ENCODE results near the gene ANGPTL4. TPM values are rescaled to one million over a fixed set of nuclear protein-coding genes. Genes with fewer than 3 reads are reported as not detected.

ANGPTL4 gene
- total and polyA plus RNA-seq, 2 donors (not counting 1 experiment from before 2014, with no cell fraction given) = not detected

- no peaks in the 10 kb centered on the region for H3K36me3 ChIP-seq (replicated peaks in 1 of 2; ENCODE audit: control extremely low read depth in 1 of 2, control insufficient read depth in 1 of 2, extremely low read depth in 1 of 2, insufficient read depth in 2 of 2, low read length in 1 of 2)
- CTCF ChIA-PET = interaction anchor here (0.5 to 3.9 kb wide), 2 partner anchors 19 to 37 kb away, joined by 5 to 13 read pairs; partner anchors contain the start of gene MARCHF2
- H3K4me1 ChIP-seq (ENCODE audit: control insufficient read depth in 2 of 2, insufficient read depth in 2 of 2, low read length in 2 of 2) = peaks cover 10 to 20% of the 10 kb centered on the region in 2 donors
- peaks cover 0 to 5% (median 0%) of the 10 kb centered on the region in 3 donors for H3K9me3 ChIP-seq (ENCODE audit: control extremely low read depth in 1 of 3, control insufficient read depth in 2 of 3, insufficient read depth in 1 of 3, low read length in 2 of 3)
- H3K27me3 ChIP-seq (replicated peaks in 1 of 4; ENCODE audit: control extremely low read depth in 1 of 4, control insufficient read depth in 3 of 4, insufficient read depth in 4 of 4, low read length in 3 of 4) = no peaks in the 10 kb centered on the region
- POLR2A ChIA-PET = no interaction called here
- Mint-ChIP-seq H3K4me3 (no peak overlapping the region), H3K9me3 (ENCODE audit: insufficient read depth) (no peaks in the 10 kb centered on the region), H3K27me3 (no peaks in the 10 kb centered on the region), H3K27ac (no peak overlapping the region), H3K4me1 (peaks cover 42% of the 10 kb centered on the region)
- ATAC-seq (ENCODE audit: low read depth) (no peak), DNase-seq (no peak)
- WGBS (ENCODE audit: insufficient coverage) = 81% methylated on average over 8 of the region's 8 CpGs
- H2AFZ ChIP-seq (ENCODE audit: insufficient read depth, low read depth, low read length, poor library complexity, severe bottlenecking) = no peak overlapping the region
- H3K4me3 ChIP-seq (ENCODE audit: control extremely low read depth in 1 of 5, extremely low read depth in 1 of 5, insufficient read depth in 1 of 5, low read depth in 2 of 5, low read length in 4 of 5) = no peak overlapping the region
- intact Hi-C loops (cut with micrococcal nuclease) = loop anchor here (5.0 kb wide), 1 partner anchor 1424 kb away; the partner anchor contains the start of gene FBXL12
- H3K27ac ChIP-seq (ENCODE audit: low read length in 2 of 2) = no peak overlapping the region
- peaks cover 76% of the 10 kb centered on the region for H4K20me1 ChIP-seq (ENCODE audit: control insufficient read depth, insufficient read depth, low read length, poor library complexity, severe bottlenecking)
- TF ChIP-seq EZH2 (IDR thresholded peaks at IDR 0.05; ENCODE audit: borderline replicate concordance, insufficient read depth, low read depth, low read length, poor library complexity, severe bottlenecking) = no peak
- TF ChIP-seq, protein P1, sequence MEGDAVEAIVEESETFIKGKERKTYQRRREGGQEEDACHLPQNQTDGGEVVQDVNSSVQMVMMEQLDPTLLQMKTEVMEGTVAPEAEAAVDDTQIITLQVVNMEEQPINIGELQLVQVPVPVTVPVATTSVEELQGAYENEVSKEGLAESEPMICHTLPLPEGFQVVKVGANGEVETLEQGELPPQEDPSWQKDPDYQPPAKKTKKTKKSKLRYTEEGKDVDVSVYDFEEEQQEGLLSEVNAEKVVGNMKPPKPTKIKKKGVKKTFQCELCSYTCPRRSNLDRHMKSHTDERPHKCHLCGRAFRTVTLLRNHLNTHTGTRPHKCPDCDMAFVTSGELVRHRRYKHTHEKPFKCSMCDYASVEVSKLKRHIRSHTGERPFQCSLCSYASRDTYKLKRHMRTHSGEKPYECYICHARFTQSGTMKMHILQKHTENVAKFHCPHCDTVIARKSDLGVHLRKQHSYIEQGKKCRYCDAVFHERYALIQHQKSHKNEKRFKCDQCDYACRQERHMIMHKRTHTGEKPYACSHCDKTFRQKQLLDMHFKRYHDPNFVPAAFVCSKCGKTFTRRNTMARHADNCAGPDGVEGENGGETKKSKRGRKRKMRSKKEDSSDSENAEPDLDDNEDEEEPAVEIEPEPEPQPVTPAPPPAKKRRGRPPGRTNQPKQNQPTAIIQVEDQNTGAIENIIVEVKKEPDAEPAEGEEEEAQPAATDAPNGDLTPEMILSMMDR (IDR thresholded peaks at IDR 0.05) = no peak
- H3K79me2 ChIP-seq (ENCODE audit: control insufficient read depth, insufficient read depth, low read length) = peaks cover 80% of the 10 kb centered on the region
- no peak overlapping the region for H3K4me2 ChIP-seq (replicated peaks; ENCODE audit: low read depth, low read length, poor library complexity, severe bottlenecking)
- no peak overlapping the region for H3K9ac ChIP-seq (ENCODE audit: low read length)
These were observed 29.4 kb downstream of the ANGPTL4 start for GRCh38 chr19:8393192-8393870.

DNA sequence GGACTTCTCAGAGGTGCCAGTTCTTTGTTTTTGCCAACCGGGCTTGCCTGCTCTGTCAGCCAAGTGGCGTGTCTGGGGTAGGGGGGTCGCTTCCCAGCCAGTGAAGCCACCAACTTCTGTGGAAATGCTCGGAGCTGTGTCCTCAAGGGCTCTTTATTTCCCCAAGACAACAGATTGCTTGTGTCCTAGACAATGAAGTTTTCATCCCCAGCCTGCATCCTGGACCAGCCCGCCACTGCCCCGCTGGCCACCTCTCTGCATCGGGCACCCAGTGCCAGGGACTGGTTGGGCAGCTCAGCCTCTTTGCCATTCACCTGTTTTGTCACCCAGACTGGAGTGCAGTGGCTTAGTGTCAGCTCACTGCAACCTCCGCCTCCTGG is 29.9 kb downstream of the ANGPTL4 start:
- Histone ChIP-seq H3K4me3 (ENCODE audit: control extremely low read depth in 1 of 5, extremely low read depth in 1 of 5, insufficient read depth in 1 of 5, low read depth in 2 of 5, low read length in 4 of 5) (no peak overlapping the region), H4K20me1 (ENCODE audit: control insufficient read depth, insufficient read depth, low read length, poor library complexity, severe bottlenecking) (peaks cover 78% of the 10 kb centered on the region), H3K9ac (ENCODE audit: low read length) (no peak overlapping the region), H3K4me1 (ENCODE audit: control insufficient read depth in 2 of 2, insufficient read depth in 2 of 2, low read length in 2 of 2) (peaks cover 10 to 20% of the 10 kb centered on the region in 2 donors), H3K9me3 (ENCODE audit: control extremely low read depth in 1 of 3, control insufficient read depth in 2 of 3, insufficient read depth in 1 of 3, low read length in 2 of 3) (peaks cover 0 to 5% (median 0%) of the 10 kb centered on the region in 3 donors), H3K27me3 (replicated peaks in 1 of 4; ENCODE audit: control extremely low read depth in 1 of 4, control insufficient read depth in 3 of 4, insufficient read depth in 4 of 4, low read length in 3 of 4) (no peaks in the 10 kb centered on the region), H3K27ac (ENCODE audit: low read length in 2 of 2) (no peak overlapping the region), H2AFZ (ENCODE audit: insufficient read depth, low read depth, low read length, poor library complexity, severe bottlenecking) (no peak overlapping the region), H3K79me2 (ENCODE audit: control insufficient read depth, insufficient read depth, low read length) (peaks cover 83% of the 10 kb centered on the region), H3K4me2 (replicated peaks; ENCODE audit: low read depth, low read length, poor library complexity, severe bottlenecking) (no peak overlapping the region), H3K36me3 (replicated peaks in 1 of 2; ENCODE audit: control extremely low read depth in 1 of 2, control insufficient read depth in 1 of 2, extremely low read depth in 1 of 2, insufficient read depth in 2 of 2, low read length in 1 of 2) (no peaks in the 10 kb centered on the region)
- no peak for TF ChIP-seq EZH2 (IDR thresholded peaks at IDR 0.05; ENCODE audit: borderline replicate concordance, insufficient read depth, low read depth, low read length, poor library complexity, severe bottlenecking)
- TF ChIP-seq, protein P1 (IDR thresholded peaks at IDR 0.05) = no peak
- no peak for ATAC-seq (ENCODE audit: low read depth)
- Mint-ChIP-seq H3K4me3 (no peak overlapping the region), H3K27ac (no peak overlapping the region), H3K9me3 (ENCODE audit: insufficient read depth) (no peaks in the 10 kb centered on the region), H3K27me3 (no peaks in the 10 kb centered on the region), H3K4me1 (peaks cover 42% of the 10 kb centered on the region)
- intact Hi-C loops (cut with micrococcal nuclease) = loop anchor here (5.0 kb wide), 1 partner anchor 1423 kb away; the partner anchor contains the start of gene FBXL12
- 98% methylated on average over 6 of the region's 8 CpGs for WGBS (ENCODE audit: insufficient coverage)
- POLR2A ChIA-PET = no interaction called here
- CTCF ChIA-PET = no interaction called here
- no peak for DNase-seq

Measured in B cell (primary cell).